ENCODE data around the gene CTF1.
A peak's percentile ranks its signal among the peaks of the same experiment; 100 is the strongest.
"Not testable (repeated sequence)": the region's sequence is repeated elsewhere in the genome, so short reads cannot be mapped to it uniquely, and the experiment has no call there.

The CTF1 gene

DNA sequence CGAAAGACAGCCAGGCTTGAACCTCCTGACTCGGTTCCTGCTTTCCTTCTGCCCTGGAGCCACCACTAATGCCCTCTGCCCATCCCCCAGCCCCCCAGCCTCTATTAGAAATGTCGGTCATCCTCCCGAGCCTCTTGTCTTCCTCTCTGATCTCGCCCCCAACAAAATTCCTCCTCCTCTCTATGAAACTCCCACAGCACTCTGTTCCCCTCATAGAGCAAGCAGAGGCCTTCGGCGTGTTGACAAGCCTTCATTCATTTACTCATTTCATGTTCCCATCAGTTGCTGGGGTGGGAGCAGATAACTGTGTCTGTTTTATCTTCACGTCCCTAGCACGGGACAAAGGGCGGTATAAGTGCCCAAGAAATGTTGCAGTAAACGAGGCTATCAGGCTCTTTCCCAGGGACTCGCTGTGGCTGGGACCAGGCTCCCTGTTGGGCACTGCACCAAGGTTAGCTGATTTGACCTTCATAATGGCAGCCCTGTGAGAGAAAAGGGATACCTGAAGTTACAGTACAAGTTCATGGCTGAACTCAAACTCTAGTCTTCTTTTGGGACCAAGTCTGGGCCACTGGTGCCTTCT, 34.7 kb downstream of the CTF1 start:
- no peak for DNase-seq (ENCODE audit: low read depth in 2 of 2)

DNA sequence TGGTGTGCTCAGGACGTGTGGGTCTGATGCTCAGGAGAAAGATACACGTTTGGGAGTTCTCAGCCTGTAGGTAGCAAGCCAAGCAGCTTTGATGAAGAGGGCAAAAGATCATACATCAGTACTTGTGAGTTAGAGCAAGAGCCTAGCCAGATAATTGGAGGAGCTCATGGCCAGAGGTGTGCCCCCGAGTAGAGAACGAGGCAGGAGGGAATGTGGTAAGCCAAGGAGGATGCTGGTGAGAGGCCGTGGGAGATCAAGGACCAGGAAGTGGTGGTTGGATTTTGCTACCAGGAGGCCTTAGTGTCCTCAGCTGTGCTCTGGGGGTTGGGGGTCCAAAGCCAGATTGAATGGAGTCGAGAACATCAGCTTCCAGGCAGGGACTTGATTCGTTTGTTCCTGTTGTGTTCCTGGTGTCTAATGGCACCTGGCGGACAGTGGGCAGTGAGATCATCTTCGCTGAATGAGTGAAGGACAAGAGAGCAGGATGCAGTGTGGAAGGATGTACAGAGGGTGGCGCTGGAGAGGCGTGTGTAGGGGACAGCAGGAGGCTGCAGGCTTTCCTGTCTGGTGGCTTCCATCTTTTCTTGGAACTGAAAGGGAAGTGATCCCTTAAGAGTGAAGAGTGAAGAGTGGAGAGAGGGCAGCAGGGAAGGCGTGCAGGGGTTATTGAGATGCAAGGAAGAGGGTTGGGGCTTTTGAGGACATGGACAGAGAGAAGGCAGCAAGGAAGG, 38.6 kb downstream of the CTF1 start:
- DNase-seq (ENCODE audit: low read depth in 2 of 2), result no peak

DNA sequence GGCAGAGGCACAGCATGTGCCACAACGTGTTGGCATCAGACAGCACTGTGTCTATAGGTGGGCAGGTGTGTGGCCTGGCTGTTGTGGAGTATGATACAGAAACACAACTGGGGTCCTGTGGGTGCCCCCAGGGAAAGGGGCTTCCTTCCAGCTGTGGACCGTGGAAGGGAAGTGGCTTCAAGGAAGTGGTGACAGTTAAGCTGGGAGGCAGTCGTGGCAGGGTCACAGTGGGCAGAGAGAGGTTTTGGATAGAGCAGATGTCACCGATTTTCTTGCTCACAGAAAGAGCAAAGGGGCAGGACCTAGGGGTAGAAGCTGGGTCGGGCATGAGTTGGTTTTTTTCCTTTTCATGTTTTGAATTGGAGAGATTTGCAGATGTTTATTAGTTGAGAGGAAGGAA, 41.3 kb downstream of the CTF1 start:
- no peak for DNase-seq (ENCODE audit: low read depth in 2 of 2)

DNA sequence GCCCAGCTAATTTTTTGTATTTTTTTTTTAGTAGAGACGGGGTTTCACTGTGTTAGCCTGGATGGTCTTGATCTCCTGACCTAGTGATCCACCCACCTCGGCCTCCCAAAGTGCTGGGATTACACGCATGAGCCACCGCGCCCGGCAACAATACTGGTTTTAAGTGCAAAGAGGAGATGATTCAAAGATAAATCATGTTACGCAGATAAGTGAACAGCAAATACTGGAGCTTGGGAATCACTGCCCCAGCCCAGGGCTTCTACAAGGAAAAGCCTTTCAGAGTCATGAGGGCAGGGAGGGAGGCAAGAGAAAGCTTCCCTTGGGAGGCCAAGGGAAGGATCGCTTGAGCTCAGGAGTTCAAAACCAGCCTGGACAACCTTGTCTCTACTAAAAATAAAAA, 43.2 kb downstream of the CTF1 start:
- DNase-seq (ENCODE audit: low read depth in 2 of 2), result not testable (repeated sequence)

DNA sequence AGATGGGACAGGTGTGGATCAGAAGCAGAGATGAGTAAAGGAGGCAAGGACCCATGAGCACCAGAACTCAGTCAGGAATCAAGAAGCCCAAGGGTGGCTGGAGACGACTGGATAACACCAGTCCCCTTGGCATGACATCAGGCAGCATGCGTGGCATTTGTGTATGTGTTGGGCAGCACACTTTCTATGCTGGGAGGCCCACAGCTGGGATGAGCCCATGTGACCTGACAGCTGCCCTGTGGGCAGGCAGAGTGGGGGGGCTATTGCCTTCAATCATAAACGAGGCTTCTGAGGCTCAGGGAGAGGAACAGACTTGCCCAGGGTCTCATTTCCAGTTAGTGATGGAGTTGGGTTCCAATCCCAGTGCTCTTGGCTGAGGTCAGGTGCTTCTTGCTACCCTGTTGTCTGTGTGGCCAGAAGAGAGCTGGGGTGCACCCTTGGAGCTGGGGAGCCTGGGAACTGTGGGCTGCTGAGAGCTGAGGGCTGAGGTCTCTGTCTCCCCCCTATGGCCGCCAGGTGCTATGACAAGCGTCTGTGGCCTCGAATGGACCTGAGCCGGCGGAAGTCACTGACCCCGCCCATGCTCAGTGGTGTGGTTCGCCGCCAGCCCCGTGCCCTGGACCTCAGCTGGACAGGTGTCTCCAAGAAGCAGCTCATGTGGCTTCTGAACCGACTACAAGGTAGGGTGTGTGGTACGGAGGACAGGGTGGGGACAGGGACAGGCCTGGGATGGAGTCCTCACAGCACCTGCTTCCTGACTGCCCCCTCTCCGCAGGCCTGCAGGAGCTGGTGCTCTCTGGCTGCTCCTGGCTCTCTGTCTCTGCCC, 45.4 kb downstream of the CTF1 start:
- DNase-seq (ENCODE audit: low read depth in 2 of 2), result no peak

DNA sequence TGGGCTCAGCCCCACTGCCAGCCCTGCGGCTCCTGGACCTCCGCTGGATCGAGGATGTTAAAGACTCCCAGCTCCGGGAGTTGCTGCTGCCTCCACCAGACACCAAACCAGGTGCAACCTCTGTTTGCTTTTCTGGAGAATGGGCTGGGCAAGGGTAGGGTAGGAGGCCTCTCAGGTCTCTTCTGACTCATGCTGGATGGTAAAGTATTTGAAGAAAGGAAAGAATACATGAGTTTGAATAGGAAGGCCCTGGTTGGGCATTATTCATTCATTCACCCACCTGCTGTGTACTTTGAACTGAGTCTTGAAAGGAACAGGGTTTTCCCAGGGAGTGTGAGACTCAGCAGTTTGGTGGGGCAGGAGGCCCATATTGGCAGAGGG, 46.0 kb downstream of the CTF1 start:
- DNase-seq (ENCODE audit: low read depth in 2 of 2), result no peak

DNA sequence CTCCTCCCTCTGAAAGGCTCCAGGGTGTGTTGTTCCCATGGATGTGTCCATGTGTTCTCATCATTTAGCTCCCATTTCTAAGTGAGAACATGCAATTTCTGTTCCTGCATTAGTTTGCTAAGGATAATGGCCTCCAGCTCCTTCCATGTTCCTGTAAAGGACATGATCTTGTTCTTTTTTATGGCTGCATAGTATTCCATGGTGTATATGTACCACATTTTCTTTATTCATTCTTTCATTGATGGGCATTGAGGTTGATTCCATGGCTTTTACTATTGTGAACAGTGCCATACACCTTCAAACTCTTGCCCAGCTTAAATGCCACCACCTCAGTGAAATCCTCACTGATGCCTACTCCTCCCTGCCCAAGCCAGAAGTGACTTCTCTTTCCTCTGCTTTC, 47.9 kb downstream of the CTF1 start:
- no peak for DNase-seq (ENCODE audit: low read depth in 2 of 2)

DNA sequence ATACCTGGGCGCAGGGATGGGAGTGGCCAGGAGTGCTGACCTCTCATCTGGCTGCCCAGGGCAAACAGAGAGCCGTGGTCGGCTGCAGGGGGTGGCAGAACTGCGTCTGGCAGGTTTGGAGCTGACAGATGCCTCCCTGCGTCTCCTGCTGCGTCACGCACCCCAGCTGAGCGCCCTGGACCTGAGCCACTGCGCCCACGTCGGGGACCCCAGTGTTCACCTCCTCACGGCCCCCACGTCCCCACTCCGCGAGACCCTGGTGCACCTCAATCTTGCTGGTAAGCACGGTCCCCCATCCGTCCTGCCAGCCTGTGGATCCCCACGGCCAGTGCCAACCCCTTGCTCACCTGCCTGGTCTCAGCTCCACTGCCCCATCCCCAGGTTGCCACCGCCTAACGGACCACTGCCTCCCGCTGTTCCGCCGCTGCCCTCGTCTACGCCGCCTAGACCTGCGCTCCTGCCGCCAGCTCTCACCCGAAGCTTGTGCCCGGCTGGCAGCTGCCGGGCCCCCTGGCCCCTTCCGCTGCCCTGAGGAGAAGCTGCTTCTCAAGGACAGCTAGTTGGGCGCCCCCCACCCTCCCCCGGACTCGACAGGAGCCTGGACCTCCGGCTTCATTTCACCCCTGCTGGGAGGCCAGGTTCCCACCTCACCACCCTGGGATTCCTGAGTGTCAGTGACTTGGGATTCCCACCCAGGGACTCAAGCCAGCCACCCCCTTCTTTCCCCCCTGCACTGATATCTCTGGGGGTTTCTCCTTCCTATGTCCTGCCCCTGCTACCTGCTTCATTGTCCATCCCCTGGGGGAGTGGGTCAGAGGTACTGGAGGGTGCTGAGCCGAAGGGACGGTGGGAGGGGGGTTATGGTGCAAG, 50.5 kb downstream of the CTF1 start:
- no peak for DNase-seq (ENCODE audit: low read depth in 2 of 2)

DNA sequence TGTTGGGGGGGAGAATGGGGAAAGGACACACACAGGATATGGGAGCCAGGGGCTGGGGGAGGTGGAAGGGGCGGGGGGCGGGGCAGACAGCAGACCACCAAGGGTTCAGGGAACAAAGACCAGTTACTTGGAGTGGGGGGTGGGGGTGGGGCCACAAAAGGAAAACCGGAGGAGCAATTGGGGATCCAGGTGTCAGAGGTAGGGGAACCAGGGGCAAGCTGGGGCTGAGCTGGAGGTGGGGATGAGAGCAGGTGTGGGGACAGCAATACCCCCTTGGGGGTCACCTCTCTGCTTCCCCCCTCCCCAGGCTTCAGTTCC, 51.1 kb downstream of the CTF1 start:
- no peak for DNase-seq (ENCODE audit: low read depth in 2 of 2)

DNA sequence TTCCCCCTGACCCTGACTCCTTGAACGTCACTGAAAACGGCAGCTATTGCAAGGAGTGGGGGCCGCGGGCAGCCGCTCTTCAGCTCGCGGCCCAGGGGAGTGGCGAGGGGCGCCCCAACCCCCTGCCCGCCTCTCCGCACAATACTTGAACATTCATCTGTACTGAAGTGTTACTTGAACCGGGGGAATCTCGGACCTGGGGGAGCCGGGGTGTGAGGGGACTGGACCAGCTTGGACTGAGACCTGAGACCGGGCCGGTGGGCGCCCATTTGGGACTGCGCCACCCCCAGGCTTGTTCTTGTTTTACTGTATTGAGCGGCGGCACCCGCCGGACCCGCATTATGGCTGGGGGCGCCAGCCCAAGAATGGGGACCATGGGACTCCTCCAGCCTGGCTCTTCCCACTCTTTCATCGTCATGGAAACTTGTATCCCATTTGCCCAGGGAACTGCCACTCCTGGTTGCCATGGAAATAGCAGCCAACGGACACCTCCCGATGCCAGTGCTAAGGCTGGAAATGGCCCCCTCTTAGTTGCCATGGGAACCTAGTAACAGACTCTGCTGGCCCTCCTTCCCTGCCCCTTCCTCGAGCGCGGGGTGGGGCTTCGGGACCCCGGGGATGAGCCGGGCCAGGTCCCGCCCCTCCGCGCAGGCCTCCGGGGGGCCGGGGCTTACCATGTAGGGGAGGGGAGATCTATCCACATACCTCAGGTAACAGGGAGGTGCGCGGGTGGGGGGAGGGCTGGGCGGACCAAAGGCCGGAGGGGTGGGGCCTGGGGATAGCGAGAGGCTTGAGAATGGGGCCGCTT, 51.6 kb downstream of the CTF1 start:
- DNase-seq (ENCODE audit: low read depth in 2 of 2), result peak; percentile 90 to 93

DNA sequence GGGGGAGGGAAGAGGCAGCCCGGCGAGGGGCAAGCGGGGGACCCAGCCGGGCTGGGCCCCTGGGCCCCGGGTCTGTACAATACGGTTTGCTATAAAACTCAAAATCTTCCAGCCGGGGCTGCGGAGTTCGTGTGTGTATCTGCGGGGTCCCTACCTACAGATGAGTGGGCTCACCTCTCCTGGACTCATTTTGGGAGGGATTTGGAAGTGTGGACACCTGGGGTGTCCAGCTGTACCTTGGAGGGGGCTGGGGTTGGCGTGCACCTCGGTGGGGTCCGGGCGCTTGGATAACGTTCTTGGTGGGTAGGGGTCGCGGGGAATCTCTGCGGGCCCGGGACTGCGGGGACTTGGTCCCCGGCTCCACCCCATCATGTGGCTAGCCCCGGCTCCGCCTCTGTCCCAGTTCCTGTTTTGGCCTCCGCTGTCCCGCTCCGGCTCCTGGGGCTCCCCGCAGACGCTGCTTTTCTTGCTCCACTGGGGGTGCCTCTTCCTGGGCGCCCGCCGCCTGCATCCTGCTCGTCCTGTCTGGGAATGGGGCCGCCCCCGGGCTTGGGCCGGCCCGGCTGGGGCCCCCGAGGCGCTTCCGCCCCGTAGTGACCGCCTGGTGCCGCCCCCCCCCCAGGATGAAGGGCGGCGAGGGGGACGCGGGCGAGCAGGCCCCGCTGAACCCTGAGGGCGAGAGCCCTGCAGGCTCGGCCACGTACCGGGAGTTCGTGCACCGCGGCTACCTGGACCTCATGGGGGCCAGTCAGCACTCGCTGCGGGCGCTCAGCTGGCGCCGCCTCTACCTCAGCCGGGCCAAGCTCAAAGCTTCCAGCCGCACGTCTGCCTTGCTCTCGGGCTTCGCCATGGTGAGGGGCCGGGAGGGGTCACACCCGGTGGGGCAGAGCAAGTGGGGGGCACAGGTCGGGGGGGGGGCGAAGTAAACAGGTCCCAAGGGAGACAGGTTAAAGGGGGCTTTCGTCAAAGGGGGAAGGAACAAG, 52.5 kb downstream of the CTF1 start, which contains the start of gene ORAI3:
TSS of gene ORAI3 (plus strand) at position 402 of the 983 bp plus-strand sequence. CDS start at position 624, 222 bp downstream.
- no peak for DNase-seq (ENCODE audit: low read depth in 2 of 2)

DNA sequence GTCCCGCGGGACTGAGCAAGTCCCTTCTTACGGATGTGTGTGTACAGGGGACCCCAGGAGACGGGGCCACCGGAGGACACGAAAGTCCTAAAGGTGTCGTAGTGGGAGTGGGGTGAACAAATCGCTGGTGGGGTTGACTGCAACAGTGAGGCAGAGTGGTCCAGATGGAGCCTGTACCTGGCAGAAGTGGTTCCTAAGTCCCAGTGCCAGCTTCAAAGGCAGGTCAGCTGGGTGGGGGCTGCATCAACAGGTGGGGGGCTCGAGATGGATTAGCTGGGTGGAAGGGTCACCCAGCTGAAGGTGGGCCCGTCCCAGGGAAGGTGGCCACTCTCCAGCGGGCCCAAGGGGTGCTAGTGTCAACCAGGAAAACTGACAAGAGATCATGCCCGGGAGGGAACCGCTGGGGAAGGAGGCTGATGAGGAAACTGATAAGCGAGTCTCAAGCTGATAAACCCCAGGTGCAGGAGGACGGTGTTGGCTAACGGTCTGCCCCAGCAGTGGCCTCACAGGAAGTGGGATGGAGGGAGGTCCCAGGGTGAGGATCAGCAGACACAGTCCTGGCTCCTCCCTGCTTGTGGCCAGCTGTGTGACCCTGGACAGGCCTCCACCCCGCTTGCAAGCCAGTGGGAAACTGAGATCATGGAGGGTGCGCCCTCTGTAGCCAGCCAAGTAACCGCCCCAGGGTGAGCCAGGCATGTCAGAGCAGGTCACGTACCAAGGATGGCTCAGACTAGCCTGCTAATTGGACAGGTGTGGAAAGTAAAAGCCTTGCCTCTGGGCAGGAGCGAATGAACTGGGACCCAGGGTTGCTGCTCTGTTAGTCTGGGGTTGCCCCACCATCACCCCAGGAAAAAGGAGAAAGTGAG, 53.5 kb downstream of the CTF1 start:
- DNase-seq (ENCODE audit: low read depth in 2 of 2), result no peak

DNA sequence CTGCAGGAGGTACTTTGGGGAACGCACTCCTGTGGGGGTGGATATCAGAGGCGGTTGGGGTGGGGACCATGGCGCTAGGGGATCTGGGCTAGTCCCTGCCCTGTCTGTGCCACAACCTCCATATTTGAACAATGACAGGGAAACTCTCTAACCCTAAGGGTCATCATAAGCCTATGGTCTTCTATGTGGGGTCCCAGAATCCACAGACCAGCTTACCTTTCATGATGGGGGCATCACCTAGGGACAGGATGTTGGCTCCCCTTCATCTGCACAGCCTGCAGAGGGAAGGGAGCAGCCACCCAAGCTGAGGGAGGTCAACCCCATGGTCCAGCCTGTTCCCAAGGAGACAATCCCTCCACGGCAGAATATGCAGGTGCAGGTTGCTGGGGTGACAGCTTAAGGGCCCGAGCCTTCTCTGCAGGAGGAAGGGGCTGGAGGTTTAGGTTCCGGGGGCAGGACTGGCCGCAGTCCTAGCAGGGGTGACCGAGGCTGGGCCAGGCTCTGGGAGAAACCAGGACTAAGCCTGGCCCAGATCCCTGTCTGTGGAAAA, 54.2 kb downstream of the CTF1 start:
- DNase-seq (ENCODE audit: low read depth in 2 of 2), result no peak

DNA sequence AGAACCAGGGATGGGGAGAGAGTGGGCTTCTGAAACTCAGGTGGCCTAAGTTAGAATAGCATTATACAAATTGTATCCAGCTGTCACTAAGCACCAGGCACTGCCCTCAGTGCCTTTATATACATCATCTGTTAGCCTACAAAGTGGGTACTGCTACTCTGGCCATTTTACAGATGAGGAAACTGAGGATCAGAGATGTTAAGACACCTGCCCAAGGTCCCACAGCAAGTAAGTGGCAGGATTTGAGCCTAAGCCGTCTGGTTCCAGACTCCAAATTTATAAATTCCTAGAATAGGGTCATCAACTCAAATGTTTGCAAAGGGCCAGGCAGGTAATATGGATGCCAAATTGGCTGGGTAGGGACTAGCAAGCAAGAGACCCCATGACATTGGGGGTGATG, 54.8 kb downstream of the CTF1 start:
- no peak for DNase-seq (ENCODE audit: low read depth in 2 of 2)

DNA sequence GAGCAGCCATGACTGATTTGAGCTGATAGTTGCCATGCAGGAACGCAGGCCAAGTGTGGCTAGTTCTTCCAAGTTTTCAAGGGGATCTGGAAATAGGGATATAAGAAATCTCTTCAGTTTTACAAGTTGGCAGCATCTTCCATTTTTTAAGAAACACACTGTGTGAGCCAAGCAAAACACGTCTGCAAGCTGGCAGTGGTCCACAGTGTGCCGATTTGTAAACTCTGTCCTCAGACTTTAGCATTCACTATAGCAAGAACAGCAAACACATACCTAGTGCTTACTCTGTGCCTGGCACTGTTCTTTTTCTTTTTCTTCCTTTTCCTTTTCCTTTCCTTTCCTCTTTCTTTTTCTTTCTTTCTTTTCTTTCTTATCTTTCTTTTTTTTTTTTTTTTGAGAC, 55.3 kb downstream of the CTF1 start:
- no peak for DNase-seq (ENCODE audit: low read depth in 2 of 2)

DNA sequence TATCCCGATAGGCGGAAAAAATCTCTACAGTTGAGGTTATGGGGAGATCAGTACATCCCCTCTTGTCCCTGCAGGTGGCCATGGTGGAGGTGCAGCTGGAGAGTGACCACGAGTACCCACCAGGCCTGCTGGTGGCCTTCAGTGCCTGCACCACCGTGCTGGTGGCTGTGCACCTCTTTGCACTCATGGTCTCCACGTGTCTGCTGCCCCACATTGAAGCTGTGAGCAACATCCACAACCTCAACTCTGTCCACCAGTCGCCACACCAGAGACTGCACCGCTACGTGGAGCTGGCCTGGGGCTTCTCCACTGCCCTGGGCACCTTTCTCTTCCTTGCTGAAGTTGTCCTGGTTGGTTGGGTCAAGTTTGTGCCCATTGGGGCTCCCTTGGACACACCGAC, 56.7 kb downstream of the CTF1 start:
- DNase-seq (ENCODE audit: low read depth in 2 of 2), result no peak
